Left renal cortex interstitium (tissue), 4 donors: ENCODE measurements around the gene SCGB1A1. TPM values are rescaled to one million over a fixed set of nuclear protein-coding genes. Genes with fewer than 3 reads are reported as not detected.
"Not testable (repeated sequence)": the region's sequence is repeated elsewhere in the genome, so short reads cannot be mapped to it uniquely, and the experiment has no call there.

Source experiments
- DNase-seq, 4 donors: peaks; one replicate each; pipeline ENCODE4 v3.0.0-alpha.2; 2013; ENCODE audit warnings: low read depth in 4 of 4, low spot score in 2 of 4, missing footprints in 1 of 4
- polyA plus RNA-seq, 4 donors: library from polyadenylated mRNA; unstranded; fragments of 120-200 nt; gene quantifications; one replicate each; pipeline ENCODE4 v1.2.1, GENCODE V29; 2013; ENCODE audit not compliant: insufficient read length in 4 of 4

SCGB1A1 gene
- polyA plus RNA-seq, 4 donors, result not detected

GRCh38 chr11:62444835-62445234 lies 26.0 kb downstream of the SCGB1A1 start:
- DNase-seq, result no peak

GRCh38 chr11:62445314-62445740 lies 26.5 kb downstream of the SCGB1A1 start:
- DNase-seq, result no peak

GRCh38 chr11:62446091-62446490 lies 27.3 kb downstream of the SCGB1A1 start:
- DNase-seq, result no peak

- no peak for DNase-seq
Observed at GRCh38 chr11:62449451-62449851, 30.6 kb downstream of the SCGB1A1 start.

GRCh38 chr11:62449912-62450311 lies 31.1 kb downstream of the SCGB1A1 start:
- not testable (repeated sequence) for DNase-seq

GRCh38 chr11:62450543-62451240 lies 31.9 kb downstream of the SCGB1A1 start:
- DNase-seq, result no peak

- no peak for DNase-seq
Observed at GRCh38 chr11:62451241-62451621, 32.4 kb downstream of the SCGB1A1 start.

- DNase-seq, result no peak
Observed at GRCh38 chr11:62452261-62452660, 33.4 kb downstream of the SCGB1A1 start.

- no peak for DNase-seq
Observed at GRCh38 chr11:62452839-62453468, 34.1 kb downstream of the SCGB1A1 start.

- DNase-seq, result no peak
Observed at GRCh38 chr11:62456630-62457029, 37.8 kb downstream of the SCGB1A1 start.

- DNase-seq, result no peak
Observed at GRCh38 chr11:62457478-62457877, 38.6 kb downstream of the SCGB1A1 start.

GRCh38 chr11:62458212-62459002 lies 39.6 kb downstream of the SCGB1A1 start:
- DNase-seq, result no peak

GRCh38 chr11:62459080-62459479 lies 40.2 kb downstream of the SCGB1A1 start:
- no peak for DNase-seq

- no peak for DNase-seq
Observed at GRCh38 chr11:62461740-62462507, 43.1 kb downstream of the SCGB1A1 start.

GRCh38 chr11:62462508-62462892 lies 43.7 kb downstream of the SCGB1A1 start:
- DNase-seq, result no peak

GRCh38 chr11:62463121-62463542 lies 44.3 kb downstream of the SCGB1A1 start:
- no peak for DNase-seq

GRCh38 chr11:62464655-62465054 lies 45.8 kb downstream of the SCGB1A1 start:
- no peak for DNase-seq

- DNase-seq, result no peak
Observed at GRCh38 chr11:62466444-62466843, 47.6 kb downstream of the SCGB1A1 start.

GRCh38 chr11:62468577-62468976 lies 49.7 kb downstream of the SCGB1A1 start:
- no peak for DNase-seq

GRCh38 chr11:62471603-62472002 lies 52.8 kb downstream of the SCGB1A1 start:
- no peak for DNase-seq
